Stimulated activated naive CD4-positive, alpha-beta T cell (primary cell): ENCODE measurements around the gene BGN.

Source experiments
- DNase-seq, 6 experiments: peaks; one replicate each; lab custom pipeline; 2025; lab: John Stamatoyannopoulos, UW

Gene BGN

GRCh38 chrX:153504445-153505016, 9.8 kb downstream of the BGN start:
- no peak for DNase-seq

GRCh38 chrX:153505361-153505760, 10.6 kb downstream of the BGN start:
- no peak for DNase-seq

GRCh38 chrX:153507484-153508178, 12.9 kb downstream of the BGN start:
- DNase-seq = peak; percentile 54 to 83 (median 76)

- DNase-seq = no peak
Measured at GRCh38 chrX:153509592-153509991, 14.8 kb downstream of the BGN start.

- DNase-seq = no peak
Measured at GRCh38 chrX:153510383-153510782, 15.6 kb downstream of the BGN start.

- no peak for DNase-seq
Measured at GRCh38 chrX:153511784-153512500, 17.2 kb downstream of the BGN start.

GRCh38 chrX:153512501-153512893, 17.7 kb downstream of the BGN start:
- DNase-seq = no peak

- DNase-seq = no peak
Measured at GRCh38 chrX:153513265-153513664, 18.5 kb downstream of the BGN start.

- DNase-seq = no peak
Measured at GRCh38 chrX:153514259-153514658, 19.5 kb downstream of the BGN start.

GRCh38 chrX:153515435-153515834, 20.7 kb downstream of the BGN start:
- DNase-seq = no peak

- no peak for DNase-seq
Measured at GRCh38 chrX:153516073-153516472, 21.3 kb downstream of the BGN start.

GRCh38 chrX:153517423-153517822, 22.6 kb downstream of the BGN start, which contains the start of gene ATP2B3:
Gene ATP2B3 (plus strand): TSS chrX:153517642. CDS start chrX:153536248, 18,606 bp downstream.
- DNase-seq = no peak

- DNase-seq = no peak
Measured at GRCh38 chrX:153517946-153518834, 23.4 kb downstream of the BGN start.

GRCh38 chrX:153519569-153520286, 24.9 kb downstream of the BGN start:
- DNase-seq = no peak

GRCh38 chrX:153520287-153520917, 25.6 kb downstream of the BGN start:
- DNase-seq = no peak

GRCh38 chrX:153521034-153521433, 26.3 kb downstream of the BGN start:
- no peak for DNase-seq

- DNase-seq = no peak
Measured at GRCh38 chrX:153522259-153522658, 27.5 kb downstream of the BGN start.

- DNase-seq = no peak
Measured at GRCh38 chrX:153523269-153523668, 28.5 kb downstream of the BGN start.

GRCh38 chrX:153524234-153524633, 29.5 kb downstream of the BGN start:
- no peak for DNase-seq

- no peak for DNase-seq
Measured at GRCh38 chrX:153525451-153525850, 30.7 kb downstream of the BGN start.

GRCh38 chrX:153526042-153526441, 31.3 kb downstream of the BGN start:
- no peak for DNase-seq
